GM21526 (cell line): ENCODE measurements around the gene MCF2L.
"Not testable (repeated sequence)": the region's sequence is repeated elsewhere in the genome, so short reads cannot be mapped to it uniquely, and the experiment has no call there.

Experiments used
- ATAC-seq: cut with Tn5 transposase; IDR thresholded peaks from one replicate; pipeline ENCODE4 v1.9.1; 2021; ENCODE audit warnings: moderate library complexity; ENCODE audit not compliant: unreplicated experiment, low FRiP score

MCF2L gene, protein sequence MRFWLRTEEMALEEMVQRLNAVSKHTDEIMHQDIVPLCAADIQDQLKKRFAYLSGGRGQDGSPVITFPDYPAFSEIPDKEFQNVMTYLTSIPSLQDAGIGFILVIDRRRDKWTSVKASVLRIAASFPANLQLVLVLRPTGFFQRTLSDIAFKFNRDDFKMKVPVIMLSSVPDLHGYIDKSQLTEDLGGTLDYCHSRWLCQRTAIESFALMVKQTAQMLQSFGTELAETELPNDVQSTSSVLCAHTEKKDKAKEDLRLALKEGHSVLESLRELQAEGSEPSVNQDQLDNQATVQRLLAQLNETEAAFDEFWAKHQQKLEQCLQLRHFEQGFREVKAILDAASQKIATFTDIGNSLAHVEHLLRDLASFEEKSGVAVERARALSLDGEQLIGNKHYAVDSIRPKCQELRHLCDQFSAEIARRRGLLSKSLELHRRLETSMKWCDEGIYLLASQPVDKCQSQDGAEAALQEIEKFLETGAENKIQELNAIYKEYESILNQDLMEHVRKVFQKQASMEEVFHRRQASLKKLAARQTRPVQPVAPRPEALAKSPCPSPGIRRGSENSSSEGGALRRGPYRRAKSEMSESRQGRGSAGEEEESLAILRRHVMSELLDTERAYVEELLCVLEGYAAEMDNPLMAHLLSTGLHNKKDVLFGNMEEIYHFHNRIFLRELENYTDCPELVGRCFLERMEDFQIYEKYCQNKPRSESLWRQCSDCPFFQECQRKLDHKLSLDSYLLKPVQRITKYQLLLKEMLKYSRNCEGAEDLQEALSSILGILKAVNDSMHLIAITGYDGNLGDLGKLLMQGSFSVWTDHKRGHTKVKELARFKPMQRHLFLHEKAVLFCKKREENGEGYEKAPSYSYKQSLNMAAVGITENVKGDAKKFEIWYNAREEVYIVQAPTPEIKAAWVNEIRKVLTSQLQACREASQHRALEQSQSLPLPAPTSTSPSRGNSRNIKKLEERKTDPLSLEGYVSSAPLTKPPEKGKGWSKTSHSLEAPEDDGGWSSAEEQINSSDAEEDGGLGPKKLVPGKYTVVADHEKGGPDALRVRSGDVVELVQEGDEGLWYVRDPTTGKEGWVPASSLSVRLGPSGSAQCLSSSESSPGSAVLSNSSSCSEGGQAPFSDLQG

GRCh38 chr13:112968910-112969691 is at the start of gene MCF2L:
Gene MCF2L (plus strand): TSS chr13:112969214. CDS start chr13:112969380, 166 bp downstream.
- no peak for ATAC-seq

GRCh38 chr13:112923962-112924361 is 45.1 kb upstream of the MCF2L start:
- no peak for ATAC-seq

DNA sequence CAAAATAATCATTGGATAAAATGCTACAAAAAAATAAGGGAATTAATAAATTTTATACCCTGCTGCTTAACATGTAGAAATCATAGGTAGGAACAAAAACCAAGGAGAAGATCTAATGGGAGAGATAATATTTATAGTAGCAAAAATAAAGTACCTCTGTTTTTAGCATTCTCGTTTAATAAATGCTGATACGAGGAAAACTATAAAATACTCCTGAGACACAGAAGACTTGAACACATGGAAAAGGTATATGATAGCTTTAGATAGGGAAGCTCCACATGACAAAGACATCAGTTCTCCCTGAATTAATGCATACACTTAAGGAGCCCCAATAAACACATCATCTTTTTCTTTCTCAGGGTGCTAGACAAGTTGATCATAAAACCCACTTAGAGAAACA is 44.6 kb upstream of the MCF2L start:
- ATAC-seq, result no peak

- no peak for ATAC-seq
These were observed 43.0 kb upstream of the MCF2L start for GRCh38 chr13:112926003-112926402.

GRCh38 chr13:112926993-112927392 is 42.0 kb upstream of the MCF2L start:
- no peak for ATAC-seq

- ATAC-seq, result no peak
These were observed 40.7 kb upstream of the MCF2L start for GRCh38 chr13:112928020-112928971.

DNA sequence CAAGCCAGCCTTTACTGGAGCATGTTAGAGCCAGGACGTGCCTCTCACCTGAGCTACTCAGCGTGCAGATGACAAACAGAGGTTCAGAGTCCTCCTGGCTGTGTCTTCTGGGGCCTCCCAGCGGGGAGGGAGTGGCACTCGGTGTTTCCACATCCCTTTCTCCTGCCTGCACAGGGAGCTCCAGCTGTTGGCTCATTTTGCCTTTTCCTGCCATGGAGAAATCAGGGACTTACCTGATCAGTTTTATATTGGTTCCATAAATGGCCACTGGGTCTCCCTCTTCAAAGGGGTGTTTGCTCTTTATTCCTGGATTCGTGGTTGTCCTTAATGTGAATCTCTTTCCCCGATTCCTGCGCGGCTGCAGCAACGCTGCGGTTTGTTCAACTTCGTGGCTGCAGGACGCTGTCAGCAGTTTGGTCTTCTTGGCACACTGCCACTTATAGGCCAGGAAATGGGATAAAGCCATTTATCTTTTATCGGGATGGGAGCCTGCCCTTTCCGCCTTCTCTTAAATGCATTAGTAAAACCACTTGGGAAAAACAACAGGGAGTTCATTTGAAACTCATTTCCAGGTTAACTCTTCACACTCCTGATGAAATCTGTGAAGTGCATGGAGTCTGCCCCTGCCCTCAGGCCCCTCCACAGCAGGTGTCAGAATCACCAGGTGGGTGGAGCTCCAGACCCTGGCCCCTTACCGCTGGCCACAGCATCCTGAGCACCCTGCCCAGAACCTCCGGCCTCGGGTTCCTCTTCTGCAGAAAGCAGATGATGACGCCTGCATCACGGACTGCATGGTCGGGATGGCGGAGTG is 39.8 kb upstream of the MCF2L start:
- no peak for ATAC-seq

DNA sequence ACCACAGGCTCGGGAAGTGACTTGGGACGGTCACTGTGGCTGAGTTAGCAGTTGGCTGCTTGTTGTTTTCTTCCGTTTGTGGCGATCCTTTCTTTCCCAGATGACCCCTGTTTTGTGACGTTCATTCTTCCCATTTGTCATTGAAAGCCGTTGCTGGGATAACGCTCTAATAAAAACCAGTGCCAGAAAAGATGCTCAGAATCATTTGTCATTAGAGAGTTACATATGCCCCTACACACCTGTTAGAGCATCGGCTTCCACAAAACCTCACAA is 39.3 kb upstream of the MCF2L start:
- ATAC-seq, result no peak

DNA sequence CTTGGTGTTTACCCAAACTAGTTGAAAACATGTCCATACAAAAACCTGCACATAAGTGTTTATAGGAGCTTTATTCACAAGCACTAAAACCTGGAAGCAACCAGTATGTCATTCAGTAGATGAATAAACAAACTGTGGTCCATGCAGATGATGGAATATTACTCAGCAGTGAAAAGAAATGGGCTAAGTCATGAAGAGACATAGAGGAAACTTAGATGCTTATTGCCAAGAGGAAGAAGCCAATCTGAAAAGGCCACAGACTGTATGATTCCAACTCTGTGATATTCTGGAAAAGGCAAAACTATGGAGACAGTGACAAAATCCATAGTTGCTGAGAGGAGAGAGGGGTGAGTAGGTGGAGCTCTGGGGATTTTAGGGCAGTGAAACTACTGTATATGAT is 38.8 kb upstream of the MCF2L start:
- no peak for ATAC-seq

DNA sequence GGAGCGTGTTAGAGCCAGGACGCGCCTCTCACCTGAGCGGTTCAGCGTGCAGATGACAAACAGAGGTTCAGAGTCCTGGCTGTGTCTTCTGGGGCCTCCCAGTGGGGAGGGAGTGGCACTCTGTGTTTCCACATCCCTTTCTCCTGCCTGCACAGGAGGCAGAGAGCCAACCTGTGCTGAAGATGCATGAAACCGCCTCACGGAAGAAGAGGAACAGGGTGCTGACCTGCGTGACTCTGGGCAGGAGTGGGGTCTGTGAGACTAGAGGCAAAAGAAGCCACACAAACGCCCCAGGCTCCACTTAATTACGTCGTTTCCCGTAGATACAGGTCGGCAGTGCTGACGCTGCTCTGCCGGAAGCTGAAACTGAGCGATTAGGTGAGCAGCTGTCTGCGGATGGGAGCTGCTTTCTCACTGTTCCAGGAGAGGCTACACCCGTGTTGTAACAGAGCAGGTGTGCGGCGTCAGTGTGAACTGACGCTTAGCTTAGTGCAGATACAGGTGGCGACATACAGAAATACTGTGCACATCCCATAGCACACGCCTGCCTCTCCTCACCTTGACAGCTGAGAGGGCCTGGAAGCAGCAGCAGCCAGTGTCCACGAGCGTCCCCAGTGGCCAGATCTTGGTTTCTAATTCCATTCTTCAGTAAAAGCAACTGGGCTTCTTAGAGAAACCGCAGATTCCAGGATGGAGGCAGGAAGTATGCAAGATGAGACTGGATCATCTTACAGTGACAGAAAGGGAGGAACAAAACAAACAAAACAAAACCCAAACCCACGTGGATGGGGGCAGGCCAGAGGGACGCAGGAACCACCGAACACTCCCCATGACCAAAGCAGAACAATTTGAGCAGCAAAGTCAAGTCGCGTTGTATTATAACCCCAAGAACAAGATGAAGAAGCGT is 37.7 kb upstream of the MCF2L start:
- ATAC-seq, result no peak

DNA sequence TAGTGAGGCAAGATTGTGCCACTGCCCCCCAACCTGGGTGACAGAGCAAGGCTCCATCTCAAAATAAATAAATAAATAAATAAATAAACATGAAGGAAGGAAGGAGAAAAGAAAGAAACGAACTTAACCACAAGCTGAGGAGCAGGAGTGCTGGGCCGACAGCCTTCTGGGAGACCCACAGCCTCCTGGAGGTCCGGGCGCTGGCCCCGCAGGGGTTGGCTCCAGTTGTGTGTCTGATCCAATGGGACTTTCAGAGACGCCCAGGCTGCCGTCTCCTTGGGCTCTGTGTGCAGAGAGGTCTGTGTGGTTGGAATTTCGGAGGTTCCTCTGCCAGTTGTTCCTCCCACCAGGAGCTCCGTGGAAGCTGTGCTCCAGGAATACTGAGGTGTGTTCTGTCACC is 36.0 kb upstream of the MCF2L start:
- no peak for ATAC-seq

GRCh38 chr13:112933649-112934048 is 35.4 kb upstream of the MCF2L start:
- ATAC-seq, result no peak

- ATAC-seq, result no peak
These were observed 34.9 kb upstream of the MCF2L start for GRCh38 chr13:112934078-112934477.

DNA sequence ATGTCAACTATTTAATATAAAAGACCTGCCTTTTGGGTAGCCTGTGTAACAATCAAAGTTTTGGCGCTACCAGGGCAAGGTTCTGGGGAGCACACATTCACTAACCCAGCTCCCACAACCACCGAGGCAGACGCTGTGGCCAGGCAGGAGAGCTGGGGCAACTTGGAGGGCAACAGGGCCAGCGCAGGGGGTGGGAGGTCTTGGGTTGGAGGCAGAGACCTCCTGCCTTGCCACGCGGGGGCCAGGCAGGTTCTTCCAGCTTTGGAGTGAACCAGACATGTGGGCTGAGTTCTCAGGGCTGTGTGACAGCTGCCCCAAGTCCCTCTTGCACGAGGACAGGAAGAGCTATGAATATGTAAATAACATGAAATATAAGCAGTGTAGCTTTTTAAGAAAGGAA is 30.3 kb upstream of the MCF2L start:
- no peak for ATAC-seq

GRCh38 chr13:112940236-112940635 is 28.8 kb upstream of the MCF2L start:
- ATAC-seq, result no peak

- no peak for ATAC-seq
These were observed 27.7 kb upstream of the MCF2L start for GRCh38 chr13:112941349-112941748.

- not testable (repeated sequence) for ATAC-seq
These were observed 27.2 kb upstream of the MCF2L start for GRCh38 chr13:112941765-112942164.
